ENCODE results near the gene TNFRSF9. TPM values are rescaled to one million over a fixed set of nuclear protein-coding genes. Genes with fewer than 3 reads are reported as not detected.

The TNFRSF9 gene
- polyA plus RNA-seq, 1 experiment, result 0.94 TPM

GRCh38 chr1:7985851-7986612 lies 45.4 kb upstream of the TNFRSF9 start:
- TF ChIP-seq CTCF (IDR thresholded peaks at IDR 0.05; ENCODE audit: low read depth, low read length), result no peak
- Histone ChIP-seq H3K27ac (ENCODE audit: low read depth, low read length) (no peak overlapping the region), H3K27me3 (ENCODE audit: control insufficient read depth, insufficient read depth, low read length) (no peaks in the 10 kb centered on the region), H3K9me3 (ENCODE audit: control insufficient read depth, insufficient read depth, low read length) (no peaks in the 10 kb centered on the region), H3K4me3 (ENCODE audit: low read depth, low read length) (no peak overlapping the region)
- CTCF ChIA-PET, result interaction anchor here (5.0 to 6.2 kb wide), 2 partner anchors 11 to 329 kb away, joined by 21 to 53 read pairs; no protein-coding TSS in a partner anchor
- POLR2A ChIA-PET, result interaction anchor here (0.6 to 0.8 kb wide), 3 partner anchors 25 to 260 kb away, joined by 3 to 5 read pairs (median 5); no protein-coding TSS in a partner anchor
- DNase-seq (ENCODE audit: low read depth, low spot score), result no peak

GRCh38 chr1:7984811-7985210 lies 44.2 kb upstream of the TNFRSF9 start:
- Histone ChIP-seq H3K27ac (ENCODE audit: low read depth, low read length) (no peak overlapping the region), H3K4me3 (ENCODE audit: low read depth, low read length) (no peak overlapping the region), H3K9me3 (ENCODE audit: control insufficient read depth, insufficient read depth, low read length) (no peaks in the 10 kb centered on the region), H3K27me3 (ENCODE audit: control insufficient read depth, insufficient read depth, low read length) (no peaks in the 10 kb centered on the region)
- TF ChIP-seq CTCF (IDR thresholded peaks at IDR 0.05; ENCODE audit: low read depth, low read length), result no peak
- DNase-seq (ENCODE audit: low read depth, low spot score), result no peak
- CTCF ChIA-PET, result interaction anchor here (3.1 to 6.2 kb wide), 3 partner anchors 10 to 331 kb away, joined by 21 to 53 read pairs (median 31); no protein-coding TSS in a partner anchor
- POLR2A ChIA-PET, result no interaction called here

- CTCF ChIA-PET, result interaction anchor here (0.6 to 6.2 kb wide), 9 partner anchors 8 to 367 kb away, joined by 3 to 53 read pairs (median 4); no protein-coding TSS in a partner anchor
- H3K27me3 ChIP-seq (ENCODE audit: control insufficient read depth, insufficient read depth, low read length), result no peaks in the 10 kb centered on the region
- no peak overlapping the region for H3K27ac ChIP-seq (ENCODE audit: low read depth, low read length)
- TF ChIP-seq CTCF (IDR thresholded peaks at IDR 0.05; ENCODE audit: low read depth, low read length), result no peak
- POLR2A ChIA-PET, result interaction anchor here (1.1 kb wide), 1 partner anchor 22 kb away, joined by 3 read pairs; no protein-coding TSS in a partner anchor
- no peak for DNase-seq (ENCODE audit: low read depth, low spot score)
- no peaks in the 10 kb centered on the region for H3K9me3 ChIP-seq (ENCODE audit: control insufficient read depth, insufficient read depth, low read length)
- H3K4me3 ChIP-seq (ENCODE audit: low read depth, low read length), result no peak overlapping the region
Measured at GRCh38 chr1:7983086-7983778, 42.6 kb upstream of the TNFRSF9 start.

DNA sequence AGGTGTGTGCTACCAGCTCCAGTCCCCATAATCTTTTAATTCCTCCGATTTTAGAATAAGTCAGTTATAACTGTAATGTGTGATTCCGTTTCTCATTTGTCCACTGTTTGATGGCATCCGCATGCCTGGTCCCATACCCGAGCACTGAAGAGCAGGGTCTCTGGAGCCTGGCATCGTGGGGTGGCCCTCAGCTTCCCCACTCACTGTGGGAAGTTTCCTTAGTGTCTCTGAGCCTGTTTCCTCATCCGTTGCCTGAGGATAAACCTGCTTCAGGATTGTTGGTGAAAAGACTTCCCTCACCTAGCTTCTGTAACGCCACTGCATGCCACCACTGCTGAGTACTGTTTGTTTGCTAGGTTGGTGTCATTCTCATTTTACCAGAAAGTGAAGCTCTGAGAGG lies 40.3 kb upstream of the TNFRSF9 start:
- Histone ChIP-seq H3K27ac (ENCODE audit: low read depth, low read length) (no peak overlapping the region), H3K9me3 (ENCODE audit: control insufficient read depth, insufficient read depth, low read length) (no peaks in the 10 kb centered on the region), H3K27me3 (ENCODE audit: control insufficient read depth, insufficient read depth, low read length) (no peaks in the 10 kb centered on the region), H3K4me3 (ENCODE audit: low read depth, low read length) (no peak overlapping the region)
- TF ChIP-seq CTCF (IDR thresholded peaks at IDR 0.05; ENCODE audit: low read depth, low read length), result no peak
- DNase-seq (ENCODE audit: low read depth, low spot score), result no peak
- ChIA-PET CTCF (interaction anchor here (0.6 to 6.2 kb wide), 7 partner anchors 10 to 1517 kb away, joined by 3 to 53 read pairs (median 4); no protein-coding TSS in a partner anchor), POLR2A (interaction anchor here (0.7 to 0.8 kb wide), 2 partner anchors 368 to 1049 kb away, joined by 3 to 6 read pairs; no protein-coding TSS in a partner anchor)

Measured in AG04450 (cell line).